ENCODE data around the gene SPINK5.

Gene SPINK5

DNA sequence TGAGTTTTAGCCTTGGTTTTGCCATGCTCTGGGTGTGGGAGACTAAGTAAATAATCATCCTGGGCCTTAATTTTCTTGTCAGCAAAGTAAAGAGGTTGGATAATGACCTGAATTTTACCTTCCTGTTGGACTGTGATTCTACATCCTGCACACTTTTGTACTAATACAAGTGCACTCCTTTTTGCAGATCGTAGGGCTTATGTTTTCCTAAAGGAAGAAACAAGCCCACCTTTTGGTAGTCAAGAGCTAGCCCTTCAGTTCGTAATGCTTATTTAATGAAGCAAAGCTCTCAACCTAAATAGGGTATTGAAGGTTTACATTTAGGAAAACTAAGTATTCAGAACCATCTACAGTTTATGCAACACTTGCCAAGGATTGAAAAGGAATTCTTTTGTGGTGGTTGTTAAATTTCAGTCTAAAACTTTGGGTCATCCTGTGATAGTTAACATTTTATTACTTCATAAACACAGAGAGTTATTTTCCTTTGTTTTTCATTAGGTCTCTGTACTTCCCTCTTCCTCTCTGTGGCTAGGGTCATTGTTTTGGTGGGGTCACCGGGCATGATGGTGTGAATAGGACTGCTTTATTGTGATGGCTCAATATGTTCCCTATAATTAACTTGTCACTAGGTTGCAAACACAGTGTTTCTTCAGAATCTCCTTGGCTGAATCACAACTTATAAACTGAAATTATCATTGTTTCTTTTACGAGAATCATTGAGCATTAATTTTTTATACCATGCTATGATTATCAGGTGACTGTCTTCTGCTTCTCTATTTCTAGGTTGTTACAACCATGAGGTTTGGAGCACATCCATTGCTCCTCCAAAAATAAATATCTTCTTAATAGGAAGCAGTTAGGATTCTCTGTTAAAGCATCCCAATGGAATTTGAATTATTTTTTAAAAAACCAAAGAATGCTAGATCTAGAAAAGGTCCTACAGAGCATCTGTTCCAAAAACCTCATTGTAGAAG lies 28.5 kb downstream of the SPINK5 start:
- no peak for DNase-seq (ENCODE audit: low read depth in 2 of 2)

GRCh38 chr5:148094336-148094735 lies 30.6 kb downstream of the SPINK5 start:
- DNase-seq (ENCODE audit: low read depth in 2 of 2): no peak

- no peak for DNase-seq (ENCODE audit: low read depth in 2 of 2)
Observed at GRCh38 chr5:148104226-148104625, 40.4 kb downstream of the SPINK5 start.

- no peak for DNase-seq (ENCODE audit: low read depth in 2 of 2)
Observed at GRCh38 chr5:148107608-148108007, 43.8 kb downstream of the SPINK5 start.

DNA sequence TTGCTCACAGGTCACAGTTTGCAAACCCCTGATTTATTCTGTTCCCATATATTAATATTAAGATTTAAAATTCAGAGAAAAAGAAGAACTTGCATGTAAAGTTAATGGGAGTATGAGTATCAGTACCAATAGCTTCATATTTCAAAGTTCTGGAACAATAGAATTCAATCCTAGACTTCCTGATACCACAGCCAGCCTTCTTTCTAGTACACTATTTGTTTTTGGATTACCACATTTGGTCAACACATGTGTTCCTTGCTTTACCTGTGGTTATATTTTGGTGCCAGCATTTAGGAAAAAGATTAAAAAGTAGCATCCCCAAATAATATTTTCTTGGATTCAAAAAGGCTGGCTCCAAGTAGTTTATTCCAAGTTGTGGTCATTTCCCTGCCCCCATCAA lies 49.5 kb downstream of the SPINK5 start:
- DNase-seq (ENCODE audit: low read depth in 2 of 2): no peak

DNA sequence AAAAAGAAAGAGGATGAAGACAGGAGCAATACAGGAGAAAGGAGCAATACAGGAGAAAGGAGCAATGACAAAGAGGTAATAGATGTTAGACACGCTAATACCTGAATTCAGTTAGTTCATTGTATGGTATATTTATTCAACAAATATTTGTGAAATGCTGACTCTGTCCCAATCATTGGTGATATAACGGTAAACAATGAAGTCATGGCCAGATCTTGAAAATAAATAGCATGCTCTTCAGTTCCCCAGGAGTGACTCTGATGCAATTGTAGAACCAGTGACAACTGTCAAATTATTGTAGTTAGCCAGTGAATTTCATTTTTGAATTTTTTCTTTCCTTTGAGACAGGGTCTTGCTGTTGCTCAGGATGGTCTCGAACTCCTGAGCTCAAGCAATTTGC lies 56.5 kb downstream of the SPINK5 start:
- no peak for DNase-seq (ENCODE audit: low read depth in 2 of 2)

GRCh38 chr5:148125641-148126040 lies 61.9 kb downstream of the SPINK5 start:
- DNase-seq (ENCODE audit: low read depth in 2 of 2): no peak

DNA sequence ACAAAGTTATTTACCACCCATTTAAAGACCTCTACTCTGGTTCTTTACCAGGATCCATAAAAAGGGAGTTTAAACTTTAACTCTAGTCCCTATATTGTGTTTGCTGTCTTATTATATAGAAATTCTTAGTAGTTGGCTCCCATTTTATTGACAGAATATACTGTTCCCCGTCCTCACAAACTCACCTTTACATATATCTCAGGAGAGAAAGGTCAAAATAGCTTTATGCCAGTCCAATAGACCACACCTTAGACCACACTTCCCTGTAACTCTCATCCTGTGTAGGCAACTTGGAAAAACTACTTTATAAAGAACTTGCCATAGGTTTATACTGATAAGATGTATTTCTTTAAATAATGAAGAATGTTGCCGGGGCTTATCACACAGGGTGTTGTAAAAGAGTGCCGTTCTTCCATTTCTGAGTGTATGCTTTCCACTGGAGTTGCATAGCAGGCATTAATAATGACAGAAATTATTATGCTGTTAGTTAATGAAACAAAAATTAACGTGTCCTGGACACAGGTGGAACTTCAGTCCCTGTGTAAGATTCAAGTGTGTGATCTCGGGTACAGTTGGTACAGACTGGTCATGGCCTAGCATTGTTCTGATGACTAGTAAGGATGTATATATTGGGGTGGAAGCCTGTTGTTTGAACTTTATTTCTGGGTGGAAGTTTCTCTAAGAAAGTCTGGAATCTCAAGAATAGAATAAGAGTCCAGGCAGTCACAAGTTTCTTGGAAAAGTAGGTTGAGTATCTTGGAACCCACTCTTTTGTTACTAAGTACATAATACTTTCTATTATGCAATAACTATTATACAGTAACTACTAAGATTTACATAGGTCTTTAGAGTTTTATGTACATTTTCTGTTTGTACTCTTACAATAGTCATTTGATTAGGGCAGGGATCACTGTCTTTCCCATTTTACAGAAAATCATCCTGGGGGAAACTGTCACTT lies 71.6 kb downstream of the SPINK5 start:
- DNase-seq (ENCODE audit: low read depth in 2 of 2): no peak

DNA sequence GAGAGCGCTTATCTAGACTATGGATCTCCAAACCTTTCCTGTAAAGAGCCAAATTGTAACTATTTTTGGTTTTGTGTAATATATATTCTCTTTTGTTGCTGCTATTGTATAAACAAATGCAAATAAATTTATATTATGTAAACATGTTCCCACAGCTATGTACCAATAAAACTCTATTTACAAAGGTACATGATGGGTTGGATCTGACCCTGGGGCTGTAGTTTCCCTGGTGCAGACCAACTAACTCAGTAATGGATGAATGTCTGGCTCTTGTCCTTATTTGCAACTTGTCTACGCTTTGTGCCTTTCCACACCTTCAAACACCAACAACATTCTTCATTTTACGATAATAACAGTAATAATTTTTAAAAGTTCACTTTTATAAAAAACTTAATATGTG lies 77.1 kb downstream of the SPINK5 start:
- no peak for DNase-seq (ENCODE audit: low read depth in 2 of 2)

- DNase-seq (ENCODE audit: low read depth in 2 of 2): no peak
Observed at GRCh38 chr5:148141645-148142044, 77.9 kb downstream of the SPINK5 start.

GRCh38 chr5:148145916-148146315 lies 82.1 kb downstream of the SPINK5 start:
- no peak for DNase-seq (ENCODE audit: low read depth in 2 of 2)

GRCh38 chr5:148146487-148146886 lies 82.7 kb downstream of the SPINK5 start:
- DNase-seq (ENCODE audit: low read depth in 2 of 2): no peak

DNA sequence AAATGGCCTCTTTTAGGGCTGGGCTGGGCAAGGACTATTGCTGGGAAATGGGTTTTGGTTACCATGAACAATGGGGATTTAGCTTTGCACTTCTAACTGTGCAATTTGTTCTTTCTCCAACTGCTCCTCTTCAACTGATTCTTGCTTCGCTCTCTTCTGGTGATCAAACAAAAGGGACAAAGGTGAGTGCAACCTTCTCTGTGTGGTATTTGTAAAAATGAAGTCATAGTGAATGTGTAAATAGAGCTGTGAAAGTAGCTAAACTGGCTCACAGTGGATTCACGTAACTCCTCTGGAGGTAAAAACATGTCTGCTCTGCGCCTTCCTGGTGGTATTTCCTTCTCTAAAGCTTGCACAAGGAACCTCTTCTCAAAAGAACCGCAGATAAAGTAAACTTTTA lies 83.6 kb downstream of the SPINK5 start:
- DNase-seq (ENCODE audit: low read depth in 2 of 2): no peak

DNA sequence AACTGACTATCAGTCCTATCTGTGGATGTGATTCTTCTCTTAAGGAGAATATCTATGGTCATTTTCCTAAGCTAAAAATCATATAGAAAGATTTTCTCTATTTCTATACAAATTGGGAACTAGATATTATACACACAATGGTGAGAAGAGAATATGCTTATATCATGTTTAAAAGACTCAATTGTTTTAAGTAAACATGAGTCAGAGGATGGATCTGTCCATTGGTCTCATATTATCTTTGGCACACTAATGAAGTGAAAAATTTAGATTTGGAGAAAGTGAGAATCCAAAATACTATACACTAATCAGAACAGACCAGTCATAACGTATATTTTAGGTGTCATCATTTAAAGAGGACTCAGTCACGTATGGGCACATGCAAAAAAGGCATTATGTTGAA lies 88.1 kb downstream of the SPINK5 start:
- DNase-seq (ENCODE audit: low read depth in 2 of 2): no peak

DNA sequence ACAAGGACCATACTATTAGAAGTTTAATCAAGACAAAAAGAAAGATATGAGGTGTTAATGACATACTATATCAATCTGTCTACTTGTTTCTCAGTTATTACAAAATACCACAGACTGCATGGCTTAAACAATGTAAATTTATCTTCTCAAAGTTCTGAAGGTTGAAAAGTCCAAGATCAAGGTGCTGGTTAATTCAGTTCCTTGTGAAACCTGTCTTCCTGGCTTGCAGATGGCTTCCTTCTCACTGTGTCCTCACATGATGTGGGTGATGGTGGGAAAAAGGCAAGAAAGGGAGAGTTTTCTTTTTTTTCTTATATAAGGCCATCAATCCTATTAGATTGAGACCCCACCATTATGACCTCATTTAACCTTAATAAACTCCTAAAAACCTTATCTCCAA lies 89.0 kb downstream of the SPINK5 start:
- no peak for DNase-seq (ENCODE audit: low read depth in 2 of 2)

GRCh38 chr5:148156609-148157008 lies 92.8 kb downstream of the SPINK5 start:
- no peak for DNase-seq (ENCODE audit: low read depth in 2 of 2)

DNA sequence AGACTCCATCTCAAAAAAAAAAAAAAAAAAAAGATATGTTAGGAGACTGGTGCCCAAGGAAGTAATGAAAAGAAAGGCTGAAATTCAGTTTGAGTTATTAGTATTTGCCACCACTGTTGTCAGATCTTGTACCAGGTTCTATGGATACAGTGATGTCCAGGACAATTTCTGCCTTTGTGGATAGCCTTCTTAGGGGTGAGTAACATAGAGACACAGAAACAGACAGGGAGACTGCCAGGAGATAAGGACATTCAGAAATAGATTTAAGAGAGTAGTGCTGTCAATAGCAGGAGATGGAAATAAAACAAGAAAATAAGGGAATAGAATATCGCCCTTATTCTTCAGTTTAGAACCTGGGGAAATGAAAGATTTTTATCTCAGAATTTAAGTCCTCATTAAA lies 98.3 kb downstream of the SPINK5 start:
- no peak for DNase-seq (ENCODE audit: low read depth in 2 of 2)

- no peak for DNase-seq (ENCODE audit: low read depth in 2 of 2)
Observed at GRCh38 chr5:148163345-148163744, 99.6 kb downstream of the SPINK5 start.

- DNase-seq (ENCODE audit: low read depth in 2 of 2): no peak
Observed at GRCh38 chr5:148166550-148167283, 102.9 kb downstream of the SPINK5 start.

DNA sequence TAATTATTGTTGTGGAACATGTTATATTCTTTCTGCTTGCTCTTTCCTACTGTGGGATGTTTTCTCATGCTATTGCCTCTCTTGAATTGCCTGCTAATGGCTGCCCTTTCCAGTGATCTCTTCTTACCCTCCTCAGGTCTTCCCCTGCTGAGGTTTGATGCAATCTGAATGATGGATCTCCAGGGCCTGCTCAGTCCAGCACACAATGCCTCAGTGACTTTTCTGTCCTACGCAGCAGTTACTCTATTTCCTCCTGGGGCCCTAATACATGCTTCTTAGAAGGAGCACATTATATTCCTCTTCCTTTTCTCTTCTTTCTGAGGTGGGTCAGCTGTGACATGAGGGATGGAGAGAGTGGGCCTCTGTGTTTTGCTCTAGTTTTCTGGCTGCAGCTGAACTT lies 104.5 kb downstream of the SPINK5 start, which contains the start of gene SPINK14:
SPINK14 (plus strand) TSS at position 301 of the 400 bp plus-strand sequence. CDS start 1,187 bp downstream, outside the sequence.
- DNase-seq (ENCODE audit: low read depth in 2 of 2): no peak

- no peak for DNase-seq (ENCODE audit: low read depth in 2 of 2)
Observed at GRCh38 chr5:148172377-148172776, 108.6 kb downstream of the SPINK5 start.

- DNase-seq (ENCODE audit: low read depth in 2 of 2): no peak
Observed at GRCh38 chr5:148176480-148176879, 112.7 kb downstream of the SPINK5 start.

Measured in stimulated activated CD4-positive, alpha-beta T cell treated with anti-CD3 and anti-CD28 coated beads, Interleukin-12 subunit alpha, Interleukin-12 subunit beta, amount 100 ng/mL, for 24 hours (primary cell).